K562 (cell line): ENCODE data around the gene ANKRD13B. TPM values are rescaled to one million over a fixed set of nuclear protein-coding genes. Genes with fewer than 3 reads are reported as not detected.

Experiments
- ATAC-seq: fragments of 200-7000 bp; cut with Tn5 transposase; 3 replicates; pipeline ENCODE4 v1.9.1; 2020; ENCODE audit warnings: moderate library complexity
- BruUV-seq: library from RNA; stranded (reverse); fragments of 400-500 nt; replicated peaks from 2 replicates; lab custom pipeline; 2021; lab: Mats Ljungman, UMichigan
- CTCF ChIA-PET: fragments of 300-600 bp; formaldehyde crosslinking; extraction: SDS; loops from one replicate; lab custom pipeline; 2021; ENCODE audit warnings: low intra/inter-chr PET ratio; lab: Yijun Ruan, JAX
- POLR2A ChIA-PET: fragments of 300-600, 350-650 bp; sonication (Branson Sonifier 250); formaldehyde crosslinking; extraction: SDS; loops from one replicate; lab custom pipeline; 2021; ENCODE audit warnings: antibody characterized with exemption, inconsistent platforms; lab: Yijun Ruan, JAX
- DNase-seq, 4 experiments: peaks; one replicate each; pipeline versions ENCODE4 v3.0.0 to v3.0.0-alpha.2; 2011 to 2018; ENCODE audit warnings: low spot score in 3 of 4, mixed read lengths in 3 of 4; ENCODE audit errors: extremely low read depth in 1 of 4
- FAIRE-seq: peaks from 2 replicates; lab custom pipeline; 2011; peaks lifted over from hg19 to GRCh38; lab: Jason Lieb, UNC
- H2AFZ ChIP-seq: 2 replicates; pipeline ENCODE4 v1.6.0; 2011; ENCODE audit warnings: low read depth, low read length, control low read depth, inconsistent platforms
- H3K27ac ChIP-seq: fragments of 200-600 bp; 3 replicates; pipeline ENCODE4 v1.8.0; 2011; ENCODE audit warnings: low read depth, mild to moderate bottlenecking, control low read depth, inconsistent platforms, low read length, moderate library complexity, mixed read lengths; ENCODE audit errors: extremely low read depth
- H3K27me3 ChIP-seq, 2 experiments: fragments of 300-600 bp in 1 of 2; 2 replicates in 1 of 2; 3 replicates in 1 of 2; pipeline versions ENCODE4 v1.6.0 to v1.8.0; 2011; ENCODE audit warnings: inconsistent platforms in 2 of 2, low read length in 2 of 2, mild to moderate bottlenecking in 1 of 2, mixed read lengths in 1 of 2, moderate library complexity in 1 of 2; ENCODE audit not compliant: control insufficient read depth in 2 of 2, insufficient read depth in 2 of 2
- H3K36me3 ChIP-seq: fragments of 300-600 bp; 3 replicates; pipeline ENCODE4 v1.8.0; 2011; ENCODE audit warnings: mild to moderate bottlenecking, low read length, inconsistent platforms; ENCODE audit not compliant: control insufficient read depth, insufficient read depth
- H3K4me1 ChIP-seq, 2 experiments: fragments of 200-600 bp in 1 of 2; replicated peaks in 1 of 2; 2 replicates in 1 of 2; 3 replicates in 1 of 2; pipeline versions ENCODE4 v1.5.1 to v1.8.0; 2011; ENCODE audit warnings: inconsistent platforms in 2 of 2, low read length in 2 of 2, mild to moderate bottlenecking in 1 of 2, mixed read lengths in 1 of 2, moderate library complexity in 1 of 2; ENCODE audit not compliant: control insufficient read depth in 2 of 2, insufficient read depth in 2 of 2
- H3K4me2 ChIP-seq: 2 replicates; pipeline ENCODE4 v1.6.1; 2011; ENCODE audit warnings: low read length, control low read depth, inconsistent platforms, mixed read lengths; ENCODE audit not compliant: insufficient read depth
- H3K4me3 ChIP-seq: fragments of 200-600 bp; sonication (generic), shearing (Covaris generic); 2 replicates; pipeline ENCODE4 v1.5.1; 2016; ENCODE audit warnings: control low read depth, inconsistent platforms
- H3K79me2 ChIP-seq: fragments of 200-600 bp; 3 replicates; pipeline ENCODE4 v1.8.0; 2011; ENCODE audit warnings: low read length, inconsistent platforms; ENCODE audit not compliant: control insufficient read depth, insufficient read depth
- H3K9ac ChIP-seq, 2 experiments: 2 replicates each; pipeline versions ENCODE4 v1.6.0 to v1.6.1; 2011; ENCODE audit warnings: low read depth in 2 of 2, low read length in 2 of 2, control low read depth in 1 of 2, inconsistent platforms in 1 of 2, mild to moderate bottlenecking in 1 of 2, mixed read lengths in 1 of 2; ENCODE audit not compliant: insufficient read depth in 1 of 2
- H3K9me1 ChIP-seq: one replicate; pipeline ENCODE4 v1.6.0; 2011; ENCODE audit warnings: inconsistent platforms, mild to moderate bottlenecking, low read length, moderate library complexity; ENCODE audit not compliant: control insufficient read depth, insufficient read depth
- H3K9me3 ChIP-seq: replicated peaks from 2 replicates; pipeline ENCODE4 v1.5.1; 2011; ENCODE audit warnings: low read depth, low read length, inconsistent platforms; ENCODE audit not compliant: control insufficient read depth, insufficient read depth
- H4K20me1 ChIP-seq: replicated peaks from 2 replicates; pipeline ENCODE4 v1.6.1; 2011; ENCODE audit warnings: low read length, inconsistent platforms, mixed read lengths; ENCODE audit not compliant: control insufficient read depth, insufficient read depth
- HMBOX1 ChIP-seq: sonication (generic); IDR thresholded peaks from 2 replicates; pipeline ENCODE4 v1.6.1; 2016
- HNRNPL ChIP-seq: fragments of 200-400 bp; formaldehyde crosslinking; IDR thresholded peaks from 2 replicates; pipeline ENCODE4 v1.6.1; 2017; ENCODE audit warnings: low read depth, mild to moderate bottlenecking, low read length
- MCM7 ChIP-seq, 2 experiments: fragments of 450-650 bp; IDR thresholded peaks; 2 replicates each; pipeline ENCODE4 v1.6.1; 2016 to 2018
- SIRT6 ChIP-seq: IDR thresholded peaks from one replicate; pipeline ENCODE4 v1.6.1; 2012; ENCODE audit warnings: low read depth, mild to moderate bottlenecking, control low read depth, inconsistent platforms, low read length, moderate library complexity
- TAF9B ChIP-seq: fragments of 450-650 bp; IDR thresholded peaks from 2 replicates; pipeline ENCODE4 v1.6.1; 2018; ENCODE audit warnings: mild to moderate bottlenecking; ENCODE audit not compliant: partially characterized antibody
- ZNF707 ChIP-seq: fragments of 250-450 bp; sonication (Bioruptor Pico); conservative IDR thresholded peaks from 2 replicates; pipeline ENCODE4 v1.8.0; 2022; ENCODE audit warnings: inconsistent platforms, mild to moderate bottlenecking, moderate library complexity
- WGBS: fragments of 100-300 bp; shearing (Covaris generic); methylation state at CpG from one replicate; pipeline ENCODE4 v1.1.6; 2016; ENCODE audit warnings: low coverage, mixed read lengths; ENCODE audit not compliant: insufficient coverage; ENCODE audit errors: missing lambda C conversion rate; 5-methylcytosine and 5-hydroxymethylcytosine counted together
- in situ Hi-C: fragments of 300-500 bp; cut with MboI; formaldehyde crosslinking; loops from 4 replicates; pipeline ENCODE4 v1.15.0; 2018; ENCODE audit warnings: inconsistent platforms, mixed read lengths
- intact Hi-C: fragments of 100-400 bp; cut with micrococcal nuclease; formaldehyde crosslinking; loops from 2 replicates; pipeline ENCODE4 v1.14.2; 2022
- polyA plus RNA-seq, 8 experiments: library from polyadenylated mRNA; depleted of rRNA in 4 of 8; stranded (reverse) in 5 of 8; unstranded in 3 of 8; fragments of >200 nt; fragmentation: Nextera tagmentation in 2 of 8; fragmentation: Illumina TruSeq in 1 of 8; extraction: Ambion mirVana in 2 of 8; extraction: Trizol in 1 of 8; gene quantifications; 2 replicates each; pipeline versions ENCODE4 v1.2.1 to v1.2.3, GENCODE V29; 2011 to 2014; ENCODE audit warnings: inconsistent platforms in 1 of 8, missing spikeins in 1 of 8
- total RNA-seq, 7 experiments: library from RNA; depleted of rRNA in 6 of 7; stranded (reverse); fragments of >200 nt in 6 of 7; fragmentation: Illumina TruSeq in 2 of 7; extraction: Trizol in 2 of 7; gene quantifications; 2 replicates each; pipeline versions ENCODE4 v1.2.1 to v1.2.3, GENCODE V29; 2011 to 2021; ENCODE audit warnings: low replicate concordance in 1 of 7
- TF ChIP-seq, protein P1 (sequence below): fragments of 250-450 bp; sonication (Bioruptor Pico); IDR thresholded peaks from 2 replicates; pipeline ENCODE4 v1.5.0; 2020; ENCODE audit warnings: mild to moderate bottlenecking
- TF ChIP-seq, protein P2 (sequence below): fragments of 250-450 bp; sonication (Bioruptor Pico); IDR thresholded peaks from 2 replicates; pipeline ENCODE4 v1.4.0; 2020; ENCODE audit warnings: borderline replicate concordance
- TF ChIP-seq, protein P3 (sequence below): sonication (generic); formaldehyde crosslinking; IDR thresholded peaks from 2 replicates; pipeline ENCODE4 v1.8.1; 2023; ENCODE audit warnings: missing genetic modification reagents, mild to moderate bottlenecking, borderline replicate concordance

ANKRD13B gene
- total and polyA plus RNA-seq, 9 of the 15 experiments (the other 6 are each of a cell fraction or from before 2014, with no cell fraction given): 0.15 to 28.1 (median 4.6) TPM

DNA sequence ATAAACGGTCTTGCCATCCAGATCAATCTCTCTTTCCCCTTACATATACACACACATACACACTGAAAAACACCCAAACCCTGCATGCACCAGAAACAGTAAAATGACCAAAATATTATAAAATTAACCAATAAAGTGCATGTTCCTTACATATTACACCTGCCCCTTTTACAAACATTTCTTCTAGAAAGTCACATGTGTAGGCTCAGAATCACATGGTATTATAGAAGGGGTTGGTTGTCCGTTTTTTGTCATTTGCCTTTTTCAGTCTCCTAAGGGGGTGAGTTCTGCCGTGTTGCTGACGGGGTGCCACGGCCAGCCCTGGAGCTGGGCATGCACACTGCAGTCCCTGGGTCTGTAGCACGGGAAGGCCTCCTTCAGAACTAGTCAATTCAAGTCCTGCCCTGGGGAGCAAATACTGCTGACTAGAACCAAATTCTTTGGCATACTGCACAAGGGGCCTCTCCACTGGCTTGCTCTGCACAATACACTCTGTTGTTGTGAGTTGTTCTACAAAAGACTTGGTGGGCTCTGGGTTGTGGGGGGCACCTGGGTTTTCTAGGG is 37.8 kb downstream of the ANKRD13B start (continued):
- TF ChIP-seq, protein P1, sequence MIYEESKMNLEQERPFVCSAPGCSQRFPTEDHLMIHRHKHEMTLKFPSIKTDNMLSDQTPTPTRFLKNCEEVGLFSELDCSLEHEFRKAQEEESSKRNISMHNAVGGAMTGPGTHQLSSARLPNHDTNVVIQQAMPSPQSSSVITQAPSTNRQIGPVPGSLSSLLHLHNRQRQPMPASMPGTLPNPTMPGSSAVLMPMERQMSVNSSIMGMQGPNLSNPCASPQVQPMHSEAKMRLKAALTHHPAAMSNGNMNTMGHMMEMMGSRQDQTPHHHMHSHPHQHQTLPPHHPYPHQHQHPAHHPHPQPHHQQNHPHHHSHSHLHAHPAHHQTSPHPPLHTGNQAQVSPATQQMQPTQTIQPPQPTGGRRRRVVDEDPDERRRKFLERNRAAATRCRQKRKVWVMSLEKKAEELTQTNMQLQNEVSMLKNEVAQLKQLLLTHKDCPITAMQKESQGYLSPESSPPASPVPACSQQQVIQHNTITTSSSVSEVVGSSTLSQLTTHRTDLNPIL (CRISPR knock-in tag): no peak
- no peak for TF ChIP-seq SIRT6
- TF ChIP-seq TAF9B: no peak
- TF ChIP-seq HNRNPL: no peak
- no peak for TF ChIP-seq MCM7 (IDR thresholded peaks at IDR 0.05)

GRCh38 chr17:29633886-29634285 is 41.0 kb downstream of the ANKRD13B start:
- no peaks in the 10 kb centered on the region for H3K9me3 ChIP-seq
- POLR2A ChIA-PET: interaction anchor here (1.0 kb wide), 1 partner anchor 14 kb away, joined by 7 read pairs; no protein-coding TSS in a partner anchor
- H3K4me1 ChIP-seq: peaks cover 4 to 11% of the 10 kb centered on the region in 2 experiments; a peak in 2 of 5 replicates
- 82% methylated on average over 3 of the region's 3 CpGs for WGBS
- no peaks in the 10 kb centered on the region for H3K79me2 ChIP-seq
- CTCF ChIA-PET: no interaction called here
- intact Hi-C loops: loop anchor here (10.0 kb wide), 1 partner anchor 371 kb away; no protein-coding TSS in a partner anchor
- H3K27me3 ChIP-seq: no peaks in the 10 kb centered on the region
- no peak overlapping the region for H2AFZ ChIP-seq
- H3K27ac ChIP-seq: no peak overlapping the region
- BruUV-seq: no TSS peak
- H3K4me2 ChIP-seq: no peak overlapping the region
- no peak overlapping the region for H3K9ac ChIP-seq
- H3K36me3 ChIP-seq: peaks cover 14% of the 10 kb centered on the region; the same call in 2 of the 3 replicates
- in situ Hi-C loops: no loop called here
- no peaks in the 10 kb centered on the region for H3K9me1 ChIP-seq
- FAIRE-seq (no peak), DNase-seq (no peak), ATAC-seq (no peak)
- no peaks in the 10 kb centered on the region for H4K20me1 ChIP-seq
- no peak overlapping the region for H3K4me3 ChIP-seq
- no peak for TF ChIP-seq ZNF707
- no peak for TF ChIP-seq HMBOX1
- TF ChIP-seq, protein P2, sequence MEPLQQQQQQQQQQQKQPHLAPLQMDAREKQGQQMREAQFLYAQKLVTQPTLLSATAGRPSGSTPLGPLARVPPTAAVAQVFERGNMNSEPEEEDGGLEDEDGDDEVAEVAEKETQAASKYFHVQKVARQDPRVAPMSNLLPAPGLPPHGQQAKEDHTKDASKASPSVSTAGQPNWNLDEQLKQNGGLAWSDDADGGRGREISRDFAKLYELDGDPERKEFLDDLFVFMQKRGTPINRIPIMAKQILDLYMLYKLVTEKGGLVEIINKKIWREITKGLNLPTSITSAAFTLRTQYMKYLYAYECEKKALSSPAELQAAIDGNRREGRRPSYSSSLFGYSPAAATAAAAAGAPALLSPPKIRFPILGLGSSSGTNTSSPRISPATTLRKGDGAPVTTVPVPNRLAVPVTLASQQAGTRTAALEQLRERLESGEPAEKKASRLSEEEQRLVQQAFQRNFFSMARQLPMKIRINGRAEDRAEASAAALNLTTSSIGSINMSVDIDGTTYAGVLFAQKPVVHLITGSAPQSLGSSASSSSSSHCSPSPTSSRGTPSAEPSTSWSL: no peak
- TF ChIP-seq, protein P3, sequence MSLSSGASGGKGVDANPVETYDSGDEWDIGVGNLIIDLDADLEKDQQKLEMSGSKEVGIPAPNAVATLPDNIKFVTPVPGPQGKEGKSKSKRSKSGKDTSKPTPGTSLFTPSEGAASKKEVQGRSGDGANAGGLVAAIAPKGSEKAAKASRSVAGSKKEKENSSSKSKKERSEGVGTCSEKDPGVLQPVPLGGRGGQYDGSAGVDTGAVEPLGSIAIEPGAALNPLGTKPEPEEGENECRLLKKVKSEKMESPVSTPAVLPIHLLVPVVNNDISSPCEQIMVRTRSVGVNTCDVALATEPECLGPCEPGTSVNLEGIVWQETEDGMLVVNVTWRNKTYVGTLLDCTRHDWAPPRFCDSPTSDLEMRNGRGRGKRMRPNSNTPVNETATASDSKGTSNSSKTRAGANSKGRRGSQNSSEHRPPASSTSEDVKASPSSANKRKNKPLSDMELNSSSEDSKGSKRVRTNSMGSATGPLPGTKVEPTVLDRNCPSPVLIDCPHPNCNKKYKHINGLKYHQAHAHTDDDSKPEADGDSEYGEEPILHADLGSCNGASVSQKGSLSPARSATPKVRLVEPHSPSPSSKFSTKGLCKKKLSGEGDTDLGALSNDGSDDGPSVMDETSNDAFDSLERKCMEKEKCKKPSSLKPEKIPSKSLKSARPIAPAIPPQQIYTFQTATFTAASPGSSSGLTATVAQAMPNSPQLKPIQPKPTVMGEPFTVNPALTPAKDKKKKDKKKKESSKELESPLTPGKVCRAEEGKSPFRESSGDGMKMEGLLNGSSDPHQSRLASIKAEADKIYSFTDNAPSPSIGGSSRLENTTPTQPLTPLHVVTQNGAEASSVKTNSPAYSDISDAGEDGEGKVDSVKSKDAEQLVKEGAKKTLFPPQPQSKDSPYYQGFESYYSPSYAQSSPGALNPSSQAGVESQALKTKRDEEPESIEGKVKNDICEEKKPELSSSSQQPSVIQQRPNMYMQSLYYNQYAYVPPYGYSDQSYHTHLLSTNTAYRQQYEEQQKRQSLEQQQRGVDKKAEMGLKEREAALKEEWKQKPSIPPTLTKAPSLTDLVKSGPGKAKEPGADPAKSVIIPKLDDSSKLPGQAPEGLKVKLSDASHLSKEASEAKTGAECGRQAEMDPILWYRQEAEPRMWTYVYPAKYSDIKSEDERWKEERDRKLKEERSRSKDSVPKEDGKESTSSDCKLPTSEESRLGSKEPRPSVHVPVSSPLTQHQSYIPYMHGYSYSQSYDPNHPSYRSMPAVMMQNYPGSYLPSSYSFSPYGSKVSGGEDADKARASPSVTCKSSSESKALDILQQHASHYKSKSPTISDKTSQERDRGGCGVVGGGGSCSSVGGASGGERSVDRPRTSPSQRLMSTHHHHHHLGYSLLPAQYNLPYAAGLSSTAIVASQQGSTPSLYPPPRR: no peak
